Measurements from ENCODE around the gene TYSND1.
"Not testable (repeated sequence)": the region's sequence is repeated elsewhere in the genome, so short reads cannot be mapped to it uniquely, and the experiment has no call there.

GRCh38 chr10:70159366-70159765 lies 12.9 kb upstream of the TYSND1 start:
- TF ChIP-seq EZH2 (IDR thresholded peaks at IDR 0.05); CTCF (IDR thresholded peaks at IDR 0.05 in 2 of 3, conservative IDR thresholded peaks at IDR 0.05 in 1 of 3; ENCODE audit: borderline replicate concordance in 1 of 3, insufficient read depth in 1 of 3, low read depth in 2 of 3, low read length in 2 of 3); CBX3 (IDR thresholded peaks at IDR 0.05; ENCODE audit: low read depth); POLR2A (IDR thresholded peaks at IDR 0.05; ENCODE audit: borderline replicate concordance, extremely low read depth, insufficient read depth, insufficient read length); ZBTB33 (IDR thresholded peaks at IDR 0.05; ENCODE audit: extremely low read depth, insufficient replicate concordance, low read length); SP1 (IDR thresholded peaks at IDR 0.05; ENCODE audit: low read depth); REST (IDR thresholded peaks at IDR 0.05; ENCODE audit: low read depth); RAD21 (IDR thresholded peaks at IDR 0.05; ENCODE audit: low read depth); ZNF274 (IDR thresholded peaks at IDR 0.05; ENCODE audit: low read depth, low read length); POLR2AphosphoS5 (IDR thresholded peaks at IDR 0.05; ENCODE audit: low read depth, low read length); ELF1 (IDR thresholded peaks at IDR 0.05; ENCODE audit: borderline replicate concordance, low read depth); TCF7L2 (IDR thresholded peaks at IDR 0.05; ENCODE audit: borderline replicate concordance, extremely low read depth, insufficient read depth, insufficient read length): not testable (repeated sequence)
- TF ChIP-seq, protein P1, sequence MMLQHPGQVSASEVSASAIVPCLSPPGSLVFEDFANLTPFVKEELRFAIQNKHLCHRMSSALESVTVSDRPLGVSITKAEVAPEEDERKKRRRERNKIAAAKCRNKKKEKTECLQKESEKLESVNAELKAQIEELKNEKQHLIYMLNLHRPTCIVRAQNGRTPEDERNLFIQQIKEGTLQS (IDR thresholded peaks at IDR 0.05) = not testable (repeated sequence)
- TF ChIP-seq, protein P2, sequence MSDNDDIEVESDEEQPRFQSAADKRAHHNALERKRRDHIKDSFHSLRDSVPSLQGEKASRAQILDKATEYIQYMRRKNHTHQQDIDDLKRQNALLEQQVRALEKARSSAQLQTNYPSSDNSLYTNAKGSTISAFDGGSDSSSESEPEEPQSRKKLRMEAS (IDR thresholded peaks at IDR 0.05) = not testable (repeated sequence)

Measured in HCT116 (cell line).